Glomerular endothelial cell (primary cell): ENCODE measurements around the gene MIOX. TPM values are rescaled to one million over a fixed set of nuclear protein-coding genes. Genes with fewer than 3 reads are reported as not detected.

Experiments used
- DNase-seq: peaks from one replicate; pipeline ENCODE4 v3.0.0-alpha.2; 2011; ENCODE audit warnings: low read depth, low spot score; ENCODE audit errors: extremely low read depth
- total RNA-seq: library from RNA; depleted of rRNA; stranded (reverse); fragments of >200 nt; gene quantifications from 2 replicates; pipeline ENCODE4 v1.2.3, GENCODE V29; 2015

MIOX gene
- total RNA-seq, 1 donor from 2014 or later, result not detected

- no peak for DNase-seq
Observed at GRCh38 chr22:50488886-50489285, 2.2 kb downstream of the MIOX start.

GRCh38 chr22:50489363-50490243 lies 2.9 kb downstream of the MIOX start:
- no peak for DNase-seq

GRCh38 chr22:50490531-50491308 lies 4.1 kb downstream of the MIOX start:
- no peak for DNase-seq

DNA sequence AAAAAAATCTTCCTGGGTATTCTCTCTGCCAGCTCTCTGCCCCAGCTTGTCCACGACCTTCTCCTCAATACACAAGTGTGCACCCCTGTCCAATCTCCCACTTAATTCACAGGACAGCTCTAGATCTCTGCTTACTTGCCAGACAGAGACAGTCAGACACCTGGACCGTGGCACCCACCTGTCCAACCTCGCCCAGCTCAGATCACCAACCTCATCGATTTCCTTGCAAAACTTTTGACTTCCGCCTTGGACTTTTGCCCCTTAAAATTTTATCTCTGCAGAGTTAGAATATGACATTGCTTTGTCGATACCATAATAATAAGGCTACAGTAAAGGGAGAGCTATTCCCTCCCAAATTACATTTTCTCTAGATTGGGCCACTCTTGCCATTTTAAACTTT lies 10.4 kb downstream of the MIOX start:
- no peak for DNase-seq

DNA sequence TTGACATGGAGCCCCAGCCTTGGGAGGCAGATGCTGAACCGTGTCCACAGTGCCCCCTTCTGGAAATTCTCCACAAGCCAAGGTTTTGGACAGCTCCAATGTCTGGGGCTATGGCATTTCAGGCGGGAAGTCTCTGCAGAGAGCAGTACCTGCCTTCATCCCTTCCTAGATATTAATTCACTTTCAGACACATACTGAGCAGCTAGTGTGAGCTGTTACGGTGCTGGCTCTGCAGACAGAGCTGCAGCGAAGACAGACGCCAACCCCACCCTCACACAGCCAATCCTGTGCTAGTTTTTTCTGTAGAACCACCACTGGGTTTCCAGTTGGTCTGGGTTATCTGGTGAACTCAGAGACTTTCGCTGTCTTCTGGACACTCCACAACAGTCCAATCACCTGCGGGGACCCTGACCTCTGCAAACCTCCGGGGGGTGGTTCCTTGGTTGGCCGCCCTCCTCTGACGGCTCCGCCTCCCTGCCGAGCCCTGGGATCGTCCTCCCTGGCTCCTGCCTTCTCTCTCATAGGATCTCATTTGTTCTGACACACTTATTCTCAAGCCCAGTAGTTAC lies 11.7 kb downstream of the MIOX start:
- peak; percentile 34 for DNase-seq

DNA sequence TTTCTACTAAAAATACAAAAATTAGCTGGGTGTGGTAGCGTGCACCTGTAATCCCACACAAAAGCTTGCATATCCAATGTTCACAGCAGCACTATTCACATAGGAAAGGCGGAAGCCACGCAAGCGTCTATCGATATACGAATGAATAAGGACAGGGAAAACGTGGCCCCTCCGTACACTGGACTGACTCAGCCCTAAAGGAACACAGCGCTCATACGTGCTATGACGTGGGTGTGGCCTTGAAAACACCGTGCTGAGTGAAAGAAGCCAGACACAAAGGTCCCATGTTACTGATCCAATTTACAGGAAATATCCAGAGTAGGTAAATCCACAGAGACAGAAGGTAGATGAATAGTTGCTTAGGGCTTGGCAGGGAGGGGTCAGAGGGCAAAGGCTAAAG lies 13.8 kb downstream of the MIOX start:
- DNase-seq, result no peak

DNA sequence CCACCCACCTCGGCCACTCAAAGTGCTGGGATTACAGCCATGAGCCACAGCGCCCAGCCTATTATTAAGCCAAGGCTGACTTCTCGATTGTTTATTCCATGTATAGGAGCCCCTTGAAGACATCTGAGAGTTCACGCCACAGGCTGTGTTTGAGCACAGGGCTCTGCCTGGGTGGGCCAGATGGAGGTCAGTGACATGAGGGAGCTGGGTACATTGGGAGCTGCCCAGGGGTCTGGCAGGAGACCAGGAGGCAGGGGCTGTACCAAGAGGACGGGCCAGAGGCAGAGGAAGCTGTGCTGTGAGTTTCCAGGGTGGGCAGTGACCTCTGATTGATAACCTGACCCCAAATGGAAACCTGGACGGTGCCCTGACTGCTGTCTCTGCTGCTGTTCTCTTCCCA lies 15.4 kb downstream of the MIOX start:
- no peak for DNase-seq

DNA sequence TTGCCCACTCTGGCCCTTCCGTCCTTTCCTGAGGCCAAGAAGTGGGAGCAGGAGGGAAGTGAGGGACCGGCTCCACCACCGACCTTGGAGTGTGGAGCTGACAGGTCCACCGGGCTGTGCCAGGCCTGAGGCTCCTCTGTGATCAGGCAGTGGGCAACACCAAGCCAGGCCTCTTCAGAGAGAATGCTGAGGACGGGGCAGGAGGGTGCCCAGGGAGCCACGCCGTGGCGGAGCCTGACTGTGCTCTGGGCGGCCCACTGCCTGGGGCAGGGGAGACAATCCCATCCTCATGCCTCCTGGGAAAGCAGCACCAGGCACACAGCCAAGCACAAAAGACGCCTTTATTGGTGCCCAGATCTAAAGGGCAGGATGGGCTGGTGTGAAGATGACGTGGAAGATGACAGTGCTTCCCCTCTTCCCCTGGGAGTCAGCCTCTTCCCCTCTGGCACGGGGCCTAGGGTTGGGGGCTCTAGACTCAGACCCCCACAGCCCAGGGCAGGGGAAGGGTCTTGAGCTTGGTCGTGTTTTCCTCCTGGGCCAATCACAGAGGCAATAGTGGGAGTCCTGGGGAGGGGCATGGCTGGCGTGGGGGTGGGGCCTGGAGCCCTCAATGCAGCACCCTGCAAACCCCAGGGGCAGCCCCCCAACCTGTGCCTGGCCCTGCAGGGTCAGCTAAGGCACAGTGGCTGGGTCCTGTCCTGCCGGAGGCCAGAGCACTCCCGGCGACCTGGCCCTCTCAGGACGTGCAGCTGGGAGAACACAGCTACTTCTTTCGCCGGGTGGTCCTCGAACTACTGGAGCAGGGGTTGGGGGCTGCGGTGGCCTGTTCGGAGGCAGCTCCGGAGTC lies 16.2 kb downstream of the MIOX start:
- no peak for DNase-seq

DNA sequence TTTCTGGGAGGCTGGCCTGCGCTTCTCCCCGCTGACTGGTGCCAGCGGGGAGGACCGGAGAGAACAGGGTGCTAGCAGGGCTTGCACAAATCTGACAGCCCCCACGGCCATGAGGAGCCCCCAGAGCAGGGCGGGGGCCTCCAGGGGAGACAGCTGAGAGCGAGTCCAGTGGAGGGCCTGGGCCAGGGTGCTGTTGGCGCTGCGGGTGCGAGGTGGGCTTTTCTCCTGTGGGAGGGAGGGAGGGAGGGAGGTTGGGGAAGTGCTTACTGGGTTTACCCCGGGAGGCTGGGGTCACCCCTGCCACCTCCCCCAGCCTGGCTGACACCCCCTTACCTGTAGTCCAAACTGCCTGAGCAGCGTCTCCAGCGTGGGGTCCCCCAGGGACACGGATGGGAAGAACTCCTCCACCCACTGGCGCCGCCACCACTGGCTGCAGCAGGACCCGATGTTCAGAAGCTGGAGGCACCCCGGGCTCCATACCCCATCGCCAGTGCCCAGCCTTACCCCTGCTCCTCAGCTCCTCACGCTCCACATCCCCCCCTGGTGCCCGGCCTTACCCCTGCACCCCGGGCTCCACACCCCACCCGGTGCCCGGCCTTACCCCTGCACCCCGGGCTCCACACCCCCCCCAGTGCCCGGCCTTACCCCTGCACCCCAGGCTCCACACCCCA lies 17.0 kb downstream of the MIOX start:
- DNase-seq, result no peak

DNA sequence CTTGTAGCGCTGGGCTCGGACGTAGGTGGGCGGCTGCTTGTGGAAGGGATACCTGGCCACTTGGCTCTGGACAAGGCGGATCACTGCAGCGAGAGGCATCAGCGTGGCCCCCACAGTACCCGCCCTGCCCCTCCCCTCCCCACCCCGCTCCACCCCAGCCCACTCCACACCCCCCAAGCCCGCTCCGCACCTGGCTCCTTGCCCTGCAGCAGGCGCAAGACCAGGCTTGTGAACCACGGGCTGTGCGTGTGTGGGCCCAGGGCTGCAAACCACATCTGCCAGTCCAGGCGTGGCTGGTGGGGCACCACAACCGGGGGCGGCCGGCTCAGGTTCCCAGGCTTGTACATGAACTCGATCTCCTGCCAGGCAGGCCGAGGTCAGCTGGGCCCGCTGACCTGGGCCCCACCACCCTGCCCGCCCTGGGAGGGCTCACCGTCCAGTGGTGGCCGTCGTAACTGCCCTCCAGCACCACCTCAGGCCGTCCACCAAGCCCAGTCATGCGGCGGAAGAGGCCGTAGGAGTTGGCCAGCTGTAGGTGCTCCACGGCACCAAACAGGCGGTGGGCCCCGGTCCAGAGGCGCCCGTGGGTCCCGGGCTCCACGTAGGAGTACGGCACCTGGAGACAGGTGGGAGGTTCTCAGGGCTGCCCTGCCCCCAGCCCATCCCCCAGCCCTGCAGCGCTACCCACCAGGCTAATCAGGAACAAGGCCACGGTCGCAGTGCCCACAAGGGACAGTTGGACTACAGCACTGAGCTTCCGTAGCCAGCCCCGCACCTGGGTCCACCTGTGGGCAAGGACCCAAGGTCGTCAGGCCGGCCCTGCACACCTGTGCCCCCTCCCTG lies 17.9 kb downstream of the MIOX start:
- no peak for DNase-seq

DNA sequence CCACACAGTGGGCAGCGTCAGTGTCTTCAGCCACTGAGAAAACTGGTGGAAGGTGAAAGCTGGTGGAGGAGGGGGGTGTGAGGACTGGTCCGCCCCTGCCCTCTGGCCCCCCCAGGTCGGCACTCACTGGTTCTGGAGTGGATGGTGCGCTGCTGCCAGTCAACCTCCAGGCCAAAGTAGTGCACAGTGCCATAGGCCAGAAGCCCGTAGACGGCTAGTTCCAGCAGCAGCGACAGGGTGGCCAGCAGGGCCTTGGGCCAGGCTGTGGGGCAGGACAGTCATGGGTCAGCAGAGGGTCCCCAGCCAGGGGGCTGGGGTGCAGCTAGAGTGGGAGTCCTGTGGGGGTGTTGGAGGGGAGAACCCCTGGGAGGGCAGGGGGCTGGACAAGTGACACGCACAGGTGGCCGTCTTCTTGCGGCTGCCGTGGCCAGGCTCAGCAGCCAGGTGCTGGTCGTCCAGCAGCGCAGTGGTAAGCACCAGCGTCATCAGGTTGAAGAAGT lies 18.7 kb downstream of the MIOX start:
- DNase-seq, result no peak

DNA sequence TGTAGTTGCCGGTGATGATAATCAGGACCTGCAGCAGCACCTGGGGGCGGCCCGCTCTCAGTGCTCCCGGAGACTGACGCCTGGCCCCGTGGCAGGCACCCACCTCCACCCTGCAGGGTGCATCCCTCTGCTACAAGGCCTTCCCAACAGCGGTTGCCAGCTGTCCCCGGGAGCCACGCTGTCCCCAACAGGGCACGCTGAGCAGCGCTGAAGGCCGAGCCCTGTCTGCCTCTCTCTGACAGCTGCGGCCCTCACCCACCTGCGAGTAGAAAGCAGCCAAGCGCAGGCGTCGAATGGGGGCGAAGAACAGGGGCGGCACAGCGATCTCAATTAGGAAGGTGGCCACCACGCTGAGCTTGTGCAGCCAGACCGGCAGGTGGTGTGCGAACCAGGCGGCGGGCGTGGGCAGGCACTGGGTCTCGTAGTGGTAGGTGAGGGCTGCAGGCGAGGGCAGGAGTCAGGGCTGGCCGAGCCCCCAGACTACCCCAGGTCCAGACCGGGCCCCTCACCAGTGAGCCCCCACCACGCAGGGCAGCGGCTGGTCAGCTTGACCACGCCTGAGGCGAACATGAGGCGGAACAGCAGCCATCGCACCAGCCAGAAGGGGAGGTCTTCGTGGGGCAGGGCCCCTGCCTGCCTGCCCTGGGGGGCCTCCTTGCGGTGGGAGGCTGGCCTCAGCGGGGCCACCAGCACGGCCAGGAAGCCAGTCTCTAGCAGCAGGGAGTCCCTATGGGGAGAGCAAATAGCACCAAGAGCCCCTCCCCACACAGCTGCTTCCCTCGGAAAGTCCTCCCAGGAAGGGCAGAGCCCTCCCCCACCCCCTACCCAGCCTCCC lies 19.3 kb downstream of the MIOX start:
- DNase-seq, result no peak

- DNase-seq, result no peak
Observed at GRCh38 chr22:50506611-50507420, 20.2 kb downstream of the MIOX start.

- DNase-seq, result no peak
Observed at GRCh38 chr22:50507421-50507990, 20.8 kb downstream of the MIOX start, which contains the start of gene LMF2. LMF2 (minus strand) TSS chr22:50507702; CDS start chr22:50507675, 27 bp downstream.

- no peak for DNase-seq
Observed at GRCh38 chr22:50507991-50508884, 21.6 kb downstream of the MIOX start, which contains the start of gene NCAPH2. NCAPH2 (plus strand) TSS chr22:50508224; CDS start chr22:50508338, 114 bp downstream.

DNA sequence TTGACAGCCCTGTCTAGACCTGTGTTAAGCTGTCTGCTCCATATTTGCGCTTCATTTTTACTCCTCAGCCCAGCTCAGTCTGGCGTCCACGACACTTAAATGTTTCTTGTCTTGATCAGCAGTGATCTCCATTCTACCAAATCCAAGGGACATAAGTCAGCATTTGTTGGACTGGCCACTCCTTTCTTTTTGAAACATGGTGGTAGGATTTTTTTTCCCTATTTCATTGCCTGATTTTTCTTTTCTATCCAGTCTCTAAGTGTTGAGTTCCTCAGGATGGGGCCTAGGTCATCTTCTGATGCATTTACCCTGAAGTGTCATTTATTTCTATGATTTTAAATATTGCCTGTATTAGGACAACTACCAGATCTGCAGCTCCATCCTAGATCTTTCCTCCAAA lies 22.2 kb downstream of the MIOX start:
- DNase-seq, result no peak
